Stomach smooth muscle (tissue), 2 donors: ENCODE measurements around the gene CRMP1.

Experiments
- H3K27ac ChIP-seq: one replicate; pipeline ENCODE4 v1.7.0; 2013; ENCODE audit warnings: mild to moderate bottlenecking, low read length, inconsistent platforms
- H3K27me3 ChIP-seq, 2 donors: one replicate each; pipeline ENCODE4 v1.7.0; 2013; ENCODE audit warnings: low read length in 2 of 2; ENCODE audit not compliant: insufficient read depth in 2 of 2, control insufficient read depth in 1 of 2
- H3K36me3 ChIP-seq, 2 donors: one replicate each; pipeline ENCODE4 v1.7.0; 2013; ENCODE audit warnings: low read length in 2 of 2; ENCODE audit not compliant: control insufficient read depth in 2 of 2, insufficient read depth in 2 of 2
- H3K4me1 ChIP-seq: one replicate; pipeline ENCODE4 v1.7.0; 2013; ENCODE audit warnings: low read length; ENCODE audit not compliant: control insufficient read depth, insufficient read depth
- H3K4me3 ChIP-seq, 2 donors: one replicate each; pipeline ENCODE4 v1.7.0; 2013; ENCODE audit warnings: low read length in 2 of 2
- H3K9ac ChIP-seq, 2 donors: one replicate each; pipeline ENCODE4 v1.7.0; 2013; ENCODE audit warnings: low read length in 2 of 2, mild to moderate bottlenecking in 1 of 2
- H3K9me3 ChIP-seq, 2 donors: one replicate each; pipeline ENCODE4 v1.7.0; 2013; ENCODE audit warnings: low read length in 2 of 2; ENCODE audit not compliant: control insufficient read depth in 2 of 2
- donor health status: healthy.
- donor health status: Pancreatic carcinoma.

Gene CRMP1

GRCh38 chr4:5874811-5875449 is 18.0 kb downstream of the CRMP1 start:
- Histone ChIP-seq H3K4me1 (no peaks in the 10 kb centered on the region), H3K27ac (no peak overlapping the region), H3K36me3 (no peaks in the 10 kb centered on the region), H3K9me3 (no peaks in the 10 kb centered on the region), H3K27me3 (peaks cover 0 to 6% of the 10 kb centered on the region in 2 donors), H3K9ac (no peak overlapping the region), H3K4me3 (no peak overlapping the region)

- Histone ChIP-seq H3K4me3 (no peak overlapping the region), H3K36me3 (no peaks in the 10 kb centered on the region), H3K27ac (no peak overlapping the region), H3K4me1 (no peaks in the 10 kb centered on the region), H3K9me3 (no peaks in the 10 kb centered on the region), H3K27me3 (peaks cover 0 to 3% of the 10 kb centered on the region in 2 donors), H3K9ac (no peak overlapping the region)
Observed at GRCh38 chr4:5870701-5871100, 22.2 kb downstream of the CRMP1 start.

GRCh38 chr4:5869966-5870619 is 22.8 kb downstream of the CRMP1 start:
- Histone ChIP-seq H3K27ac (no peak overlapping the region), H3K36me3 (no peaks in the 10 kb centered on the region), H3K9me3 (no peaks in the 10 kb centered on the region), H3K4me3 (no peak overlapping the region), H3K27me3 (peaks cover 0 to 3% of the 10 kb centered on the region in 2 donors), H3K9ac (no peak overlapping the region), H3K4me1 (no peaks in the 10 kb centered on the region)

- Histone ChIP-seq H3K27ac (no peak overlapping the region), H3K4me3 (no peak overlapping the region), H3K4me1 (no peaks in the 10 kb centered on the region), H3K36me3 (no peaks in the 10 kb centered on the region), H3K9ac (no peak overlapping the region), H3K27me3 (no peaks in the 10 kb centered on the region), H3K9me3 (no peaks in the 10 kb centered on the region)
Observed at GRCh38 chr4:5867866-5868265, 25.0 kb downstream of the CRMP1 start.

GRCh38 chr4:5866841-5867813 is 25.8 kb downstream of the CRMP1 start:
- Histone ChIP-seq H3K4me3 (no peak overlapping the region), H3K4me1 (no peaks in the 10 kb centered on the region), H3K9ac (no peak overlapping the region), H3K27me3 (no peaks in the 10 kb centered on the region), H3K27ac (no peak overlapping the region), H3K36me3 (no peaks in the 10 kb centered on the region), H3K9me3 (no peaks in the 10 kb centered on the region)

GRCh38 chr4:5865896-5866599 is 26.8 kb downstream of the CRMP1 start:
- Histone ChIP-seq H3K4me1 (no peaks in the 10 kb centered on the region), H3K9me3 (no peaks in the 10 kb centered on the region), H3K36me3 (no peaks in the 10 kb centered on the region), H3K9ac (no peak overlapping the region), H3K27ac (no peak overlapping the region), H3K27me3 (no peaks in the 10 kb centered on the region), H3K4me3 (no peak overlapping the region)

GRCh38 chr4:5863461-5864113 is 29.3 kb downstream of the CRMP1 start:
- Histone ChIP-seq H3K4me1 (no peaks in the 10 kb centered on the region), H3K36me3 (no peaks in the 10 kb centered on the region), H3K4me3 (no peak overlapping the region), H3K27ac (no peak overlapping the region), H3K9me3 (peaks cover 0 to 3% of the 10 kb centered on the region in 2 donors), H3K27me3 (no peaks in the 10 kb centered on the region), H3K9ac (no peak overlapping the region)

GRCh38 chr4:5858020-5858769 is 34.7 kb downstream of the CRMP1 start:
- H3K36me3 ChIP-seq = no peaks in the 10 kb centered on the region
- peaks cover 0 to 3% of the 10 kb centered on the region in 2 donors for H3K9me3 ChIP-seq
- no peak overlapping the region for H3K9ac ChIP-seq

GRCh38 chr4:5857199-5857598 is 35.7 kb downstream of the CRMP1 start:
- no peak overlapping the region for H3K9ac ChIP-seq
- H3K27me3 ChIP-seq = peaks cover 0 to 2% of the 10 kb centered on the region in 2 donors
- H3K27ac ChIP-seq = no peak overlapping the region
- H3K36me3 ChIP-seq = no peaks in the 10 kb centered on the region
- peaks cover 0 to 3% of the 10 kb centered on the region in 2 donors for H3K9me3 ChIP-seq
- no peaks in the 10 kb centered on the region for H3K4me1 ChIP-seq
- H3K4me3 ChIP-seq = no peak overlapping the region

More at GRCh38 chr4:5858020-5858769, 34.7 kb downstream of the CRMP1 start:
- H3K4me1 ChIP-seq = no peaks in the 10 kb centered on the region
- H3K27ac ChIP-seq = no peak overlapping the region
- peaks cover 0 to 2% of the 10 kb centered on the region in 2 donors for H3K27me3 ChIP-seq
- H3K4me3 ChIP-seq = no peak overlapping the region
